Aorta (tissue), 5 donors: ENCODE data around the gene NPAS2. TPM values are rescaled to one million over a fixed set of nuclear protein-coding genes. Genes with fewer than 3 reads are reported as not detected.

ENCODE experiments used
- ATAC-seq: fragments of 200-7000 bp; cut with Tn5 transposase; one replicate; pipeline ENCODE4 v1.9.1; 2022; ENCODE audit warnings: moderate library complexity; ENCODE audit not compliant: low FRiP score
- DNase-seq, 2 donors: peaks; one replicate each; pipeline ENCODE4 v3.0.0-alpha.2; 2020
- H3K27ac ChIP-seq, 2 donors: one replicate each; pipeline ENCODE4 v1.5.1; 2013; ENCODE audit warnings: low read length in 2 of 2, mild to moderate bottlenecking in 2 of 2, moderate library complexity in 2 of 2, control low read depth in 1 of 2, inconsistent platforms in 1 of 2, low read depth in 1 of 2
- H3K27me3 ChIP-seq, 2 donors: one replicate each; pipeline ENCODE4 v1.6.1; 2013; ENCODE audit warnings: control low read depth in 1 of 2, low read length in 1 of 2, mild to moderate bottlenecking in 1 of 2, moderate library complexity in 1 of 2; ENCODE audit not compliant: insufficient read depth in 2 of 2, control insufficient read depth in 1 of 2
- H3K36me3 ChIP-seq, 2 donors: one replicate each; pipeline ENCODE4 v1.6.1; 2013; ENCODE audit warnings: control low read depth in 1 of 2, low read length in 1 of 2, mild to moderate bottlenecking in 1 of 2; ENCODE audit not compliant: insufficient read depth in 2 of 2, control insufficient read depth in 1 of 2
- H3K4me1 ChIP-seq, 2 donors: one replicate each; pipeline ENCODE4 v1.6.1; 2013; ENCODE audit warnings: low read length in 2 of 2, control low read depth in 1 of 2, mild to moderate bottlenecking in 1 of 2, moderate library complexity in 1 of 2; ENCODE audit not compliant: insufficient read depth in 2 of 2, control insufficient read depth in 1 of 2
- H3K4me3 ChIP-seq, 2 donors: one replicate each; pipeline ENCODE4 v1.5.1; 2013; ENCODE audit warnings: low read length in 2 of 2, control low read depth in 1 of 2, mild to moderate bottlenecking in 1 of 2
- H3K9me3 ChIP-seq: one replicate; pipeline ENCODE4 v1.6.1; 2013; ENCODE audit warnings: mild to moderate bottlenecking, low read length; ENCODE audit not compliant: control insufficient read depth
- WGBS, 2 donors: extraction: QIAGEN DNeasy Blood & Tissue Kit; methylation state at CpG; one replicate each; pipeline ENCODE4 v1.1.7; 2013; 5-methylcytosine and 5-hydroxymethylcytosine counted together
- intact Hi-C, 2 donors: fragments of 100-400 bp; cut with DNase I; formaldehyde crosslinking; loops; one replicate each; pipeline versions ENCODE4 v1.14.2 to v1.15.0; 2022
- polyA plus RNA-seq, 2 donors: library from polyadenylated mRNA; stranded (reverse); fragments of 200-250 nt; gene quantifications; one replicate each; pipeline ENCODE4 v1.2.3, GENCODE V29; 2013
- total RNA-seq, 2 donors: library from RNA; stranded (reverse); fragmentation: NEBNext Ultra II Directional; extraction: Animal tissue kit (Norgen Biotek cat#: 25700); gene quantifications; one replicate each; pipeline ENCODE4 v1.2.1, GENCODE V29; 2021
- donor health status: healthy with polysubstance abuse.
- donor health status: Bipolar disorder and iron deficiency.
- donor health status: DM: no; HTN: no; CAD: no.
- donor health status: DM: no; HTN: no; CAD: no.
- donor health status: DM: yes; HTN: yes; CAD: no.

NPAS2 gene
- total and polyA plus RNA-seq, 4 donors: 7.8 to 42.0 (median 24.2) TPM

- intact Hi-C loops: no loop called here
- DNase-seq (no peak), ATAC-seq (no peak)
- Histone ChIP-seq H3K4me3 (no peak overlapping the region), H3K9me3 (no peaks in the 10 kb centered on the region), H3K27ac (no peak overlapping the region), H3K27me3 (no peaks in the 10 kb centered on the region), H3K4me1 (no peaks in the 10 kb centered on the region), H3K36me3 (no peaks in the 10 kb centered on the region)
- 96 to 98% methylated on average over 2 of the region's 2 CpGs for WGBS, 2 donors
Measured at GRCh38 chr2:100859902-100860301, 40.0 kb downstream of the NPAS2 start.

GRCh38 chr2:100861340-100861739, 41.4 kb downstream of the NPAS2 start:
- WGBS, 2 donors: 86 to 88% methylated on average over 4 of the region's 4 CpGs
- H3K4me1 ChIP-seq: no peaks in the 10 kb centered on the region
- no peaks in the 10 kb centered on the region for H3K27me3 ChIP-seq
- no peak for DNase-seq
- no peaks in the 10 kb centered on the region for H3K36me3 ChIP-seq
- H3K4me3 ChIP-seq: no peak overlapping the region
- intact Hi-C loops: no loop called here
- no peak for ATAC-seq
- H3K27ac ChIP-seq: no peak overlapping the region
- no peaks in the 10 kb centered on the region for H3K9me3 ChIP-seq

- Histone ChIP-seq H3K27me3 (no peaks in the 10 kb centered on the region), H3K4me3 (no peak overlapping the region), H3K9me3 (no peaks in the 10 kb centered on the region), H3K4me1 (no peaks in the 10 kb centered on the region), H3K36me3 (no peaks in the 10 kb centered on the region), H3K27ac (no peak overlapping the region)
- 29 to 32% methylated on average over 5 of the region's 5 CpGs for WGBS, 2 donors
- intact Hi-C loops: no loop called here
- DNase-seq (no peak), ATAC-seq (no peak)
Measured at GRCh38 chr2:100862081-100862480, 42.1 kb downstream of the NPAS2 start.

GRCh38 chr2:100865816-100866460, 46.0 kb downstream of the NPAS2 start:
- DNase-seq (no peak), ATAC-seq (no peak)
- no peaks in the 10 kb centered on the region for H3K9me3 ChIP-seq
- H3K4me3 ChIP-seq: no peak overlapping the region
- no peaks in the 10 kb centered on the region for H3K36me3 ChIP-seq
- H3K27me3 ChIP-seq: no peaks in the 10 kb centered on the region
- intact Hi-C loops: no loop called here
- no peaks in the 10 kb centered on the region for H3K4me1 ChIP-seq
- 74 to 82% methylated on average over 5 of the region's 5 CpGs for WGBS, 2 donors
- H3K27ac ChIP-seq: no peak overlapping the region

GRCh38 chr2:100868083-100868482, 48.1 kb downstream of the NPAS2 start:
- no peak for DNase-seq
- Histone ChIP-seq H3K9me3 (no peaks in the 10 kb centered on the region), H3K4me3 (no peak overlapping the region), H3K27me3 (no peaks in the 10 kb centered on the region), H3K4me1 (no peaks in the 10 kb centered on the region), H3K27ac (no peak overlapping the region), H3K36me3 (no peaks in the 10 kb centered on the region)
- intact Hi-C loops: no loop called here
- ATAC-seq: no peak

- H3K4me1 ChIP-seq: no peaks in the 10 kb centered on the region
- H3K4me3 ChIP-seq: no peak overlapping the region
- intact Hi-C loops: no loop called here
- no peaks in the 10 kb centered on the region for H3K9me3 ChIP-seq
- WGBS, 2 donors: 94 to 95% methylated on average over 3 of the region's 3 CpGs
- H3K27me3 ChIP-seq: no peaks in the 10 kb centered on the region
- ATAC-seq: no peak
- H3K36me3 ChIP-seq: no peaks in the 10 kb centered on the region
- no peak for DNase-seq
- no peak overlapping the region for H3K27ac ChIP-seq
Measured at GRCh38 chr2:100869120-100869519, 49.2 kb downstream of the NPAS2 start.

- 66 to 67% methylated on average over 6 of the region's 6 CpGs for WGBS, 2 donors
- H3K4me3 ChIP-seq: no peak overlapping the region
- DNase-seq: no peak
- H3K4me1 ChIP-seq: no peaks in the 10 kb centered on the region
- no peak overlapping the region for H3K27ac ChIP-seq
- H3K36me3 ChIP-seq: no peaks in the 10 kb centered on the region
- no peak for ATAC-seq
- H3K27me3 ChIP-seq: no peaks in the 10 kb centered on the region
- intact Hi-C loops: no loop called here
- H3K9me3 ChIP-seq: no peaks in the 10 kb centered on the region
Measured at GRCh38 chr2:100870652-100871531, 51.0 kb downstream of the NPAS2 start.

- Histone ChIP-seq H3K27me3 (no peaks in the 10 kb centered on the region), H3K36me3 (no peaks in the 10 kb centered on the region), H3K4me3 (no peak overlapping the region), H3K9me3 (no peaks in the 10 kb centered on the region), H3K27ac (peak overlapping the region in 1 of 2 donors; percentile 65), H3K4me1 (peaks cover 0 to 2% of the 10 kb centered on the region in 2 donors)
- intact Hi-C loops: loop anchor here in 1 of 2 donors (5.0 kb wide), 3 partner anchors 53 to 133 kb away; partner anchors contain the start of gene NPAS2
- DNase-seq (no peak), ATAC-seq (peak; percentile 48)
- 5 to 11% methylated on average over 20 of the region's 20 CpGs for WGBS, 2 donors
Measured at GRCh38 chr2:100875516-100876230, 55.7 kb downstream of the NPAS2 start.
